ENCODE results near the gene UPK3BL1. TPM values are rescaled to one million over a fixed set of nuclear protein-coding genes. Genes with fewer than 3 reads are reported as not detected.
"Not testable (repeated sequence)": the region's sequence is repeated elsewhere in the genome, so short reads cannot be mapped to it uniquely, and the experiment has no call there.

Gene UPK3BL1
- polyA plus RNA-seq, 4 donors, result 4.8 to 20.2 (median 12.0) TPM

GRCh38 chr7:102634299-102634698, 8.3 kb downstream of the UPK3BL1 start:
- not testable (repeated sequence) for DNase-seq (ENCODE audit: low read depth in 4 of 4, low spot score in 3 of 4)

- not testable (repeated sequence) for DNase-seq (ENCODE audit: low read depth in 4 of 4, low spot score in 3 of 4)
Observed at GRCh38 chr7:102630622-102631021, 12.0 kb downstream of the UPK3BL1 start.

- DNase-seq (ENCODE audit: low read depth in 4 of 4, low spot score in 3 of 4), result not testable (repeated sequence)
Observed at GRCh38 chr7:102627271-102627904, 15.2 kb downstream of the UPK3BL1 start.

GRCh38 chr7:102618122-102618521, 24.5 kb downstream of the UPK3BL1 start:
- DNase-seq (ENCODE audit: low read depth in 4 of 4, low spot score in 3 of 4), result not testable (repeated sequence)

- peak in 1 of 4 donors; percentile 1 for DNase-seq (ENCODE audit: low read depth in 4 of 4, low spot score in 3 of 4)
Observed at GRCh38 chr7:102616507-102617125, 26.0 kb downstream of the UPK3BL1 start, which contains the start of gene RASA4. RASA4 (minus strand) TSS chr7:102616756; CDS start chr7:102616689, 67 bp downstream.

GRCh38 chr7:102615930-102616329, 26.7 kb downstream of the UPK3BL1 start:
- not testable (repeated sequence) for DNase-seq (ENCODE audit: low read depth in 4 of 4, low spot score in 3 of 4)

- not testable (repeated sequence) for DNase-seq (ENCODE audit: low read depth in 4 of 4, low spot score in 3 of 4)
Observed at GRCh38 chr7:102614873-102615272, 27.7 kb downstream of the UPK3BL1 start.

GRCh38 chr7:102614346-102614697, 28.3 kb downstream of the UPK3BL1 start:
- DNase-seq (ENCODE audit: low read depth in 4 of 4, low spot score in 3 of 4), result not testable (repeated sequence)

- not testable (repeated sequence) for DNase-seq (ENCODE audit: low read depth in 4 of 4, low spot score in 3 of 4)
Observed at GRCh38 chr7:102613575-102614345, 28.8 kb downstream of the UPK3BL1 start.

GRCh38 chr7:102611675-102612325, 30.8 kb downstream of the UPK3BL1 start:
- peak in 1 of 4 donors; percentile 2 for DNase-seq (ENCODE audit: low read depth in 4 of 4, low spot score in 3 of 4)

- not testable (repeated sequence) for DNase-seq (ENCODE audit: low read depth in 4 of 4, low spot score in 3 of 4)
Observed at GRCh38 chr7:102611013-102611674, 31.4 kb downstream of the UPK3BL1 start.

GRCh38 chr7:102610441-102610840, 32.1 kb downstream of the UPK3BL1 start:
- DNase-seq (ENCODE audit: low read depth in 4 of 4, low spot score in 3 of 4), result not testable (repeated sequence)

- not testable (repeated sequence) for DNase-seq (ENCODE audit: low read depth in 4 of 4, low spot score in 3 of 4)
Observed at GRCh38 chr7:102609734-102610133, 32.9 kb downstream of the UPK3BL1 start.

- not testable (repeated sequence) for DNase-seq (ENCODE audit: low read depth in 4 of 4, low spot score in 3 of 4)
Observed at GRCh38 chr7:102606848-102607247, 35.7 kb downstream of the UPK3BL1 start.

- not testable (repeated sequence) for DNase-seq (ENCODE audit: low read depth in 4 of 4, low spot score in 3 of 4)
Observed at GRCh38 chr7:102604431-102605145, 38.0 kb downstream of the UPK3BL1 start.

GRCh38 chr7:102602317-102602716, 40.3 kb downstream of the UPK3BL1 start:
- DNase-seq (ENCODE audit: low read depth in 4 of 4, low spot score in 3 of 4), result not testable (repeated sequence)

GRCh38 chr7:102599699-102600098, 42.9 kb downstream of the UPK3BL1 start:
- DNase-seq (ENCODE audit: low read depth in 4 of 4, low spot score in 3 of 4), result not testable (repeated sequence)

- not testable (repeated sequence) for DNase-seq (ENCODE audit: low read depth in 4 of 4, low spot score in 3 of 4)
Observed at GRCh38 chr7:102596036-102596435, 46.6 kb downstream of the UPK3BL1 start.

GRCh38 chr7:102593637-102594334, 48.8 kb downstream of the UPK3BL1 start:
- not testable (repeated sequence) for DNase-seq (ENCODE audit: low read depth in 4 of 4, low spot score in 3 of 4)

Data from left renal pelvis (tissue), 4 donors.